ENCODE measurements around the gene LCTL.
A peak's percentile ranks its signal among the peaks of the same experiment; 100 is the strongest.

The LCTL gene, protein sequence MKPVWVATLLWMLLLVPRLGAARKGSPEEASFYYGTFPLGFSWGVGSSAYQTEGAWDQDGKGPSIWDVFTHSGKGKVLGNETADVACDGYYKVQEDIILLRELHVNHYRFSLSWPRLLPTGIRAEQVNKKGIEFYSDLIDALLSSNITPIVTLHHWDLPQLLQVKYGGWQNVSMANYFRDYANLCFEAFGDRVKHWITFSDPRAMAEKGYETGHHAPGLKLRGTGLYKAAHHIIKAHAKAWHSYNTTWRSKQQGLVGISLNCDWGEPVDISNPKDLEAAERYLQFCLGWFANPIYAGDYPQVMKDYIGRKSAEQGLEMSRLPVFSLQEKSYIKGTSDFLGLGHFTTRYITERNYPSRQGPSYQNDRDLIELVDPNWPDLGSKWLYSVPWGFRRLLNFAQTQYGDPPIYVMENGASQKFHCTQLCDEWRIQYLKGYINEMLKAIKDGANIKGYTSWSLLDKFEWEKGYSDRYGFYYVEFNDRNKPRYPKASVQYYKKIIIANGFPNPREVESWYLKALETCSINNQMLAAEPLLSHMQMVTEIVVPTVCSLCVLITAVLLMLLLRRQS

DNA sequence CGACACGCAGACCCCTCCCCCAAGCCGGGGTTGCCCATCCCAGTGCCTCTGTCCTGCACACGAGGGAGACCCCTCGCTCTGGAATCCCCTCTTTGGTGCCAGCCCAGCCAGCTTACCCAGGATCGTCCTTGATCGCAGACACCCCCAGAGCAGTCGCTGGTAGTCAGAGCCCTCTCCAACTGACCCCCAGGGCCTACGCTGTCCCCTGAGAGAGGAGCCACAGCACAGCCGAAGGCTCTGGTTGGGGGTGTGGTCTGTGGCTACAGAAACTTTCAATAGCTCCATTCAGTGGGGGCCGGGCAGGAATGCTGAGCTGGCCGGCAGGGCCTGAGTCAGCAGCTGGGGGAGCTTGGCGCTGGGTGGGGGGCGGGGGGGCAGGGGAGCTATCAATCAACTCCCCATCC is at the start of gene LCTL:
Gene LCTL, minus strand, starts transcription at position 258 of the 404 bp plus-strand sequence. CDS start 633 bp downstream, outside the sequence.
- Mint-ChIP-seq H3K4me1 (ENCODE audit: low read depth) (peaks cover 6% of the 10 kb centered on the region), H3K27me3 (peaks cover 4% of the 10 kb centered on the region), H3K9me3 (no peaks in the 10 kb centered on the region), H3K4me3 (no peak within 1 kb of the TSS), H3K36me3 (ENCODE audit: low read depth) (no peaks in the 10 kb centered on the region), H3K27ac (no peak within 1 kb of the TSS)

DNA sequence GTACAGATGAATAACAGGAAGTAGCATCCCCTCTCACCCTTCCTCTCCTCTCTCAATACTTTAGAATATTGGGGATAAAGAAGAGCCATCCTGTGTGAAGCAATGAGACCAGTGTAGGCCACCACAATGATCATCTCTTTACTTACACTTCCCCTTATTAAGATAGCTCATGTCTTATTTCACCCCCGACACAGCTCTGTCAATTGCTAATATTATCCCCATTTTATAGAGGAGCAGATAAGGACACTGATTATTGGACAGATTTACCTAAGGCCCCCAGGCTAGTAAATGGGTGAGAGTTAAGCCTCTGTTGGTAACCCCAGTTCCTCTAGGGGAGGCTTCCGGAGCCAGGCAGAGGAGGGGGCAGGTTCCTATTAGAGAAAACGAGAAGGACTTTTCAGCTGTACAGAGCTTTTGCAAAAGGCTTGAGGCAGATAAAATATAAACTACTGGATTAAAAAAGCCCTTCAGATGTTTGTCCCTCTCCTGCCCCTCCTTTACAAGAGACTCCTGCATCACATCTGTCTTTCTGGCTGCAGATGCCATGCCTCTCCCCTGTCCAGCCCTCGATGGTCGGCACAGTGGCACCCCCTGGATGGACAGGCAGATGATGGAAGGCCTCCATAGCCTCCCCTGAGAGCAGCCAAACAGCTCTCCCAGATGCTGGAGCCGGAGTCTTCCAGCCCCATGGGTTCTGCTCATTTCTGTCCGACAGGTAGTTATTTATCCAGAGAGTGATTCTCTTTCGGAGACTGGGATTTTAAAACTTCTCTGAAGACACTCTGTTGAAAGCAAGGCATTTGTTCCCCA is 49.4 kb upstream of the LCTL start:
- Mint-ChIP-seq H3K27ac (no peak overlapping the region), H3K36me3 (ENCODE audit: low read depth) (no peaks in the 10 kb centered on the region), H3K27me3 (peaks cover 2% of the 10 kb centered on the region), H3K9me3 (no peaks in the 10 kb centered on the region), H3K4me3 (no peak overlapping the region), H3K4me1 (ENCODE audit: low read depth) (peaks cover 22% of the 10 kb centered on the region)

DNA sequence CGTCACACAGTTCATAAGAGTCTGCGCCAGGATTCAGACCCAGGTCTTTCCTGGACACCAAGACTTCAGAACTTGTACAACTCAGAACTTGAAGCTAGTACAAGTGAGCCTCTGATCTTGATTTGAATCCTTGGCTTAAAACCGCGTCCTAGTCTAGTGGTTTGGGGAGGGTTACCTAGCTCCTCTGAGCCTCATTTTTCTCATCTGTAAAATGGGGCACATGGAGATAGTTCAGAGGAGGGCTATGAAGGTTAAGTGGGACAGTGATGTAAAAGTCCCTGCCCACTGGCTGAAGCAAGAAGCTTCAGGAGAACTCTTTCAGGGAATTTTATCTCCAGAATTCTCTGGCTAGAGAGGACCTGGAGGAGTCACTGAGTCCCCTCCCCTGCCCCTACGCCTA is 48.7 kb upstream of the LCTL start:
- Mint-ChIP-seq H3K9me3 (no peaks in the 10 kb centered on the region), H3K4me3 (no peak overlapping the region), H3K27me3 (no peaks in the 10 kb centered on the region), H3K4me1 (ENCODE audit: low read depth) (peaks cover 22% of the 10 kb centered on the region), H3K36me3 (ENCODE audit: low read depth) (no peaks in the 10 kb centered on the region), H3K27ac (no peak overlapping the region)

DNA sequence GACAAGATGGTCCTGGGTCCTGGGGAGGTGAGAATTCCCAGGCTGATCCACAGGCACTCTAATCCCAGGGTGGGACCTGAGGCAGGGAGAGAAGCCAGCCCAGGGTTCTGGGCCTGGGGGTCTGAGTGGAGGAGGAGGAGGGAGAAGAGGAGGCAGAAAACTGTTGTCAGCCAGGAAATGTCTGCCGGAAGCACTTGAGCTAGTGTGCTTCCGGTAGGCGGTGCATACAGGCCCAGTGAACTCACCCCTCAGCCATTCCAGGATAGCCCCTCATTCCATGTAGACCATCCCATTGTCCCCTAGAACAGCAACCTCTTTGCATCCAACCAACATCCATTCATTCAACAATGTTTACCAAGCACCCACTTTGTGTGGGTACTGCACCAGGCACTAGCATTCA is 47.9 kb upstream of the LCTL start:
- no peaks in the 10 kb centered on the region for H3K36me3 Mint-ChIP-seq (ENCODE audit: low read depth)
- no peaks in the 10 kb centered on the region for H3K27me3 Mint-ChIP-seq
- no peak overlapping the region for H3K4me3 Mint-ChIP-seq
- H3K9me3 Mint-ChIP-seq: no peaks in the 10 kb centered on the region
- H3K4me1 Mint-ChIP-seq (ENCODE audit: low read depth): peaks cover 22% of the 10 kb centered on the region
- no peak overlapping the region for H3K27ac Mint-ChIP-seq

DNA sequence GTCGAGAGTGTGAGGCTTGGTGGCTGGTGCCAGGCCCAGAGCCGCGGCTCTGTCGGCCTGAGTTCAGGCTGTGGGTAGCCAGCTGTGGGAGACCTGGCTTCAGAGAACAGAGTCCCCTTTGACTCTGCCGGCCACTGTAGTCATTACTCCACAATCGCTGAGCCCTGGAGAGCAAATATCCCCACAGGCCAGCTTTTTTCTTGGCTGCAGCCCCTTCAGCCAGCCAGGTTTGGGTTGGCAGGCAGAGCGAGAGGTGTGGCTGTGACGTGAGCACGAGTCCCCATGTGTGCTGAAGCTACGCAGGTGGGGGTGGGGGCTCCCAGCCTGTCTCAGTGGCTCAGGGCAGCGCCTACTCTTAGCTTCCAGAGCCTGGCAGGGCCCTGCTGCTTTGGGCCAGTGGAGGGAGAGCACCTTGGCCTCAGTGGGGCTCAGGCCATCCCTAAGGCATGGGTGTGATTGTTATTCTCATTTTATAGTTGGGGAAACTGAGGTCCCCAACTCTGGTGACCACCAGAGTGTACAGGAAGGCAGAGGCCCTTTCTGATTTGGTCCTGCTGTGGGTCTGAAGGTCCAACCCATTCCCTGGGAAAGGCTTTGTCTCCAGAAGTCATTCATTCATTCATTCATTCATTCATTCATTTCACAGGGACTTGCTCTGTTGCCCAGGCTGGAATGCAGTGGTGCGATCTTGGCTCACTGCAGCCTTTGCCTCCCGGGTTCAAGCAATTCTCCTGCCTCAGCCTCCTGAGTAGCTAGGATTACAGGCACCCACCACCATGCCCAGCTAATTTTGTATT is 45.7 kb upstream of the LCTL start:
- Mint-ChIP-seq H3K4me1 (ENCODE audit: low read depth) (peaks cover 18% of the 10 kb centered on the region), H3K9me3 (no peaks in the 10 kb centered on the region), H3K27me3 (no peaks in the 10 kb centered on the region), H3K4me3 (no peak overlapping the region), H3K27ac (no peak overlapping the region), H3K36me3 (ENCODE audit: low read depth) (no peaks in the 10 kb centered on the region)

DNA sequence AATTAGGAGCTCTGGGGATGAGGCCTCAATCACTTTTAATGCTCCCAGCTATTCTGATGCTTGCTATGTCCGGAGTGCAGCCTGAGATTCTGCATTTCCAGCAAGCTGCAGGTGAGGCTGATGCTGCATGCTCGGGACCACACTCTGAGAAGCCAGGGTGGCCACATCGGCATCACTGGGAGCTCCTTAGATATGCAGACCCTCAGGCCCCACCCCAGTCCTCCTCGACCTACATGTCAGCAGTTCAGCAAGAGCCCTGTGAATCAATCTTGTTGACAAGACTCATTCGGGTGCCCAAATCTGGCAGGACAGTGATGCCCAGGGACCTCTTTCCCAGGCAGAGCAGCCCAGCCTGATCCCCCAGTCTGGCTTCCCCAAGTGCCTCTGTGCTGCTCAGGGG is 44.1 kb upstream of the LCTL start:
- no peaks in the 10 kb centered on the region for H3K27me3 Mint-ChIP-seq
- H3K4me3 Mint-ChIP-seq: no peak overlapping the region
- H3K9me3 Mint-ChIP-seq: no peaks in the 10 kb centered on the region
- peaks cover 15% of the 10 kb centered on the region for H3K4me1 Mint-ChIP-seq (ENCODE audit: low read depth)
- H3K27ac Mint-ChIP-seq: no peak overlapping the region
- H3K36me3 Mint-ChIP-seq (ENCODE audit: low read depth): no peaks in the 10 kb centered on the region

DNA sequence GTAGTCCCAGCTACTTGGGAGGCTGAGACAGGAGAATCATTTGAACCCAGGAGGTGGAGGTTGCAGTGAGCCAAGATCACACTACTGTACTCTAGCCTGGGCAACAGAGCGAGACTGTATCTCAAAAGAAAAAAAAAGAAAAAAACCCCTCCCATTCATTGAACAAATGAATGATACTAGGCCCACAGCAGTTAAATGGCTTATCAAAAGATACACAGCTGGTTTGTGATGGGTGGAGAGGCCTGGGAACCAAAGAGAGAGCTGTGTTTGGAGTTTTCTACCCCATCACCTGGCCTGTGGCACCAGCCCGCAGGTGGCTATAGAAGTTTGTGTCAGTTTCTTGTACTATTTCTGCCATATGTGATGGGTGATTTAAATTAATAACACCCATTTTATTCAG is 43.1 kb upstream of the LCTL start:
- no peaks in the 10 kb centered on the region for H3K27me3 Mint-ChIP-seq
- no peaks in the 10 kb centered on the region for H3K9me3 Mint-ChIP-seq
- no peak overlapping the region for H3K27ac Mint-ChIP-seq
- no peaks in the 10 kb centered on the region for H3K36me3 Mint-ChIP-seq (ENCODE audit: low read depth)
- no peak overlapping the region for H3K4me3 Mint-ChIP-seq
- peaks cover 7% of the 10 kb centered on the region for H3K4me1 Mint-ChIP-seq (ENCODE audit: low read depth)

DNA sequence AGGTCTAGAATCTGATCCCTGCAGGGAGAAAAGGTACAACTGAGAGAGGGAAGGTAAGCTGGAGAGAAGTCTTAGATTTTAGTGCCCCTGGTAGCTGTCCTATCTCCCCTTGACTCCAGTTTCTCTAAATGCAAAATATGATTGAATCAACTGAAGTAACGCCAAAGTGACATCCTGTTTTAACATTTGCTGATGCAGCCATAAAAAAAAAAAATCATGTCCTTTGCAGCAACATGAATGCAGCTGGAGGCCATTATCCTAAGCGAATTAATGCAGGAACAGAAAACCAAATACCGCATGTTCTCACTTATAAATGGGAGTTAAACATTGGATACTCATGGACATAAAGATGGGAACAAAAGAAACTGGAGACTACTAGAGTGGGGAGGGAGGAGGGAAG is 42.4 kb upstream of the LCTL start:
- Mint-ChIP-seq H3K9me3 (no peaks in the 10 kb centered on the region), H3K27ac (no peak overlapping the region)

DNA sequence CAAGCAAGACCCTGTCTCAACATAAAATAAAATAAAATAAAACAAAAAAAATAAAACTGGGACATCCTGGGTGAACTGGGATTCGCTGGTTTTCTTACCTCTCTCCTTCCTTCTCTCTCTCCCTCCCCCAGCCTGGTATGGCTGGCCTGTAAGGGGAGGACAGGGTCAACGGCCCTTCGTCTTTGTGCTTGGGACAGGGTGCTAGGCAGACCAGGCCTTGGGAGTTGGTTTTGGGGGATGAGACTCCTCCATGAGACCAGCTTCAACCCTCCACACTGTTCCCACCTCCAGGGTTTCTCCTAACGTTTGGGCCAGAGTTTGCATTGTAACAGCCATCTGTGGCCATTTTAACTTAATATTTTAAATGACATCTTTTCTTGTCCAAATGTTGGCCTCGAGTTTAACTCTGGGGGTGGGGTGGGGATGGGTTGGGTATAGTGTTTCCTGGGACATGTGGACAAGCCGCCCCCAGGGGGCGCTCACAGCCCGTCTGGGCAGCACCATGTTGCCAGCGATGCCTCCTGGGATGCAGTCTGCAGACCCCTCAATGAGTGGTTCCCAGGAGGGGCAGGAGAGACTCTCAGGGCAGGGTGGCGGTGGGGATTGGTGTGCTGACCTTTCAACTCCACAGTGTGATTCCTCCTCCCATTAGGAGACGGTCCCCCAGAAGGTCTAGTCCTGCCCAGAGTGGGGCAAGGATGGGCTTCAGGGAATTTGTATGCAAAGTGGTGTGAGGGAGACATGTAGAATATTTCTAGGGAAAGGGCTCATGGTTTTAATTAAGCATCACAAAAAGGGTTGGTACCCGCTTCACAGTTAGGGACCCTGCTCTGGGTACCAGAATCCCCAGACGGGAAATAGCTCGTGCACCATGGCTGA is 37.7 kb upstream of the LCTL start:
- H3K4me1 Mint-ChIP-seq (ENCODE audit: low read depth): peaks cover under 1% of the 10 kb centered on the region
- H3K27me3 Mint-ChIP-seq: peaks cover 8% of the 10 kb centered on the region

More for the DNA sequence above, 42.4 kb upstream of the LCTL start:
- Mint-ChIP-seq H3K27me3 (no peaks in the 10 kb centered on the region), H3K36me3 (ENCODE audit: low read depth) (no peaks in the 10 kb centered on the region), H3K4me3 (no peak overlapping the region), H3K4me1 (ENCODE audit: low read depth) (no peaks in the 10 kb centered on the region)

DNA sequence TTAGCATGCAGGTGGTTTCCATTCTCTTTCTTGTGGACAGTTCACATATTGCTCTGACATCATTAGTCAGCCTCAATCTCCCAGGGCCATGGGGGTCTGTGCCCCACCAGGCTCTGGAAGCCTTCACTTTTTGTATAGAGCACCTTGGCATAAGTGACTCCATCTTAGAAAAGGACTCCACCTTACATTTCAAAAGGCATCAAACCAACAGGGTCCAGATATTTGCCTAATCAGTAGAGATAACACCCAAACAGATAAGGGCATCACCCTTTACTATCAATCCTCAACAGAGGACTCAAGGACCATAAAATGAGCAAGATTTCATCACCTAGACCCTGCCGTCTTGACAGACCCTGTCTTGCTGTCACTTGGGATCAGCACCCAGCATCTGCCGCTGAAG is 35.7 kb upstream of the LCTL start:
- no peak overlapping the region for H3K4me3 Mint-ChIP-seq
- H3K27me3 Mint-ChIP-seq: peaks cover 8% of the 10 kb centered on the region
- no peak overlapping the region for H3K27ac Mint-ChIP-seq
- H3K36me3 Mint-ChIP-seq (ENCODE audit: low read depth): no peaks in the 10 kb centered on the region
- peaks cover 6% of the 10 kb centered on the region for H3K4me1 Mint-ChIP-seq (ENCODE audit: low read depth)
- H3K9me3 Mint-ChIP-seq: no peaks in the 10 kb centered on the region

More for the DNA sequence above, 37.7 kb upstream of the LCTL start:
- H3K27ac Mint-ChIP-seq: no peak overlapping the region
- H3K9me3 Mint-ChIP-seq: no peaks in the 10 kb centered on the region
- H3K4me3 Mint-ChIP-seq: no peak overlapping the region
- H3K36me3 Mint-ChIP-seq (ENCODE audit: low read depth): no peaks in the 10 kb centered on the region

DNA sequence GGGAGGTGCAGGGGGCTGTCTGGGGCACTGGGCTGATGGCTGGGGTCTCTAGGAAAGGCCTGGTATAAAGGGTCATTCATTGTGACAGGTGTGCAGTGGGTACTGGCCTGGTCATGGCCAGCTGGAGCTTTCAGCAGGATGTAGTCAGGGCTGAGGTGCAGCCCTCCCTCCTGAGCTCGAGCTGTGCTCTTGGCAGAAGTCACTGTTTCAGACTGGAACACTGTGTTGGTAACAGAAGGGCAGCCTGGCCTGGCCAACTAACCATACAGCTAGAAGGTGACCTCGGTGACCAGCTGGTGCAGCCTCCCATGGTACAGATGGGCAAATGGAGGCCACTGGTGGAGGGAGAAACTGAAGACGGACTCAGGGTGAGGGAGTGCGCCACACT is 34.4 kb upstream of the LCTL start:
- Mint-ChIP-seq H3K4me3 (no peak overlapping the region), H3K4me1 (ENCODE audit: low read depth) (peaks cover 6% of the 10 kb centered on the region)

DNA sequence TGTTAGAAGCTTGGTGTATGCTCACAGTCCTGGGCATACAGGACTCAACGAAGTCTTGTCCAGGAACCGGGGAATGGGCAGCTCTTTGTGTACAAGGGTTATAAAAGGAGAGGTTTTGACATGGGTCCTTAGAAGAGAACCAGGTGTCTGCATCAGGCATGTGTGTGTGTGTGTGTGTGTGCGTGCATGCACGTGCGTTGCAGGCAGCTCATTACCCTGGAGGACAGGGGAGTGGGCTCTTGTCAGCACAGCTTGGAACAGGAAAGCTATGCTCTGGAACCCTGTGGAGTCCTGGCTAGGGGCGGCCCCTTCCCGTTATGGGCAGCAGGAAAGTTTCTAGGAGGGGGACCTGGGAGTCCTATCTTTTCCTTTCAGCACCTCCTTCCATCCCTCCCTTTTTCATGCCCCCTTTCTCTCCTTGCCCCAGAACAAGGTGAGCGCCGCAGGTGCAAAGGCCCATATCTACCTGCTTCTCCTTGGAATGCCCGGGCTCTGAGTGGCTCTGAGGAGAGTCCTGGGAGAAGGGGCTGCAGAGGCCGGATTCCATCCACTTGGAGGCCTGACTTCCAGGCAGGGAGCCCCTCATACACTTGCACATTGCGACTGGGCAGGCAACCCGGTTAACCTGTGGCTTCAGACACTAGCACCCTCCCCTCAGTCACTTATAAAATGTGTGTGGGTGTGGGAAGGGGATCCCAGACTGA is 33.9 kb upstream of the LCTL start:
- Mint-ChIP-seq H3K4me1 (ENCODE audit: low read depth) (peaks cover 6% of the 10 kb centered on the region), H3K27ac (no peak overlapping the region), H3K36me3 (ENCODE audit: low read depth) (no peaks in the 10 kb centered on the region), H3K27me3 (peaks cover 8% of the 10 kb centered on the region), H3K9me3 (no peaks in the 10 kb centered on the region), H3K4me3 (no peak overlapping the region)

More for the DNA sequence above, 34.4 kb upstream of the LCTL start:
- peaks cover 8% of the 10 kb centered on the region for H3K27me3 Mint-ChIP-seq
- no peak overlapping the region for H3K27ac Mint-ChIP-seq
- H3K9me3 Mint-ChIP-seq: no peaks in the 10 kb centered on the region
- H3K36me3 Mint-ChIP-seq (ENCODE audit: low read depth): no peaks in the 10 kb centered on the region

DNA sequence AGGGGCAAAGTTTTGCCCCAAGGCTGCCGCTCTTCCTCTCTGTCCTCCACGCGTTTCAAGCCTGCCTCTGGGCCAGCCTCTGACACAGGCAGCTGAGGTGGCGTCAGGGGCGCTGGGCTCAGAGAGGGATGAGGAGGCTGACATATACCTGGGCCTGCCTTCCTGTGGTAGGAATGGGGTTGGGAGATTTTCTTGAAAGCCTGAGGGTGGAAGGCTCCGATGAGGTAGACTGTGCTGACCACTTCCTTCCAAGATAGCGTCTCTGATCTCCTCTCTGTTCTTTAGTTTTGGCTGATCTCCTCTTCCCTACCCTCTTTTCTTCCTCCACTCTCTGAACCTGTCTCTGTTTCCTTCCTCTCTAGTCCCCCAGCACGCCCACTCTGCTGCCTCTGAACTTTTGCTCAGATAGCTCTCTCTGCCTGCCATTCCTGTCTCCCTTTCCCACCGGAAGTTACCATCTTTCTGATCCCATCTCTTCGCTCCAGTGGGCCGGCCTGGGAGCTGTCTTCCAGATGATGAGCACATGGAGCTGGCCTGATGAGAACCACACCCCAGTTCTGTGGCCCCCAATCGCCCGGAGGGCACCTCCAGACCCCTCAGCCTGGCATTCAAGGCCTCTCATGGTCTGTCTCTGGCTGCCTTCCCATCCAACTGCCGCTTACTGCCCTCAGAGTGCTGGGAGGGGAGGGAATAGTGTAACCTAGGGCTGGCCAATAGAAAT is 32.5 kb upstream of the LCTL start:
- Mint-ChIP-seq H3K4me3 (no peak overlapping the region), H3K27me3 (peaks cover 8% of the 10 kb centered on the region), H3K4me1 (ENCODE audit: low read depth) (peaks cover 6% of the 10 kb centered on the region), H3K36me3 (ENCODE audit: low read depth) (no peaks in the 10 kb centered on the region), H3K27ac (peak overlapping the region; percentile 4), H3K9me3 (no peaks in the 10 kb centered on the region)
